Lung (tissue), 12 donors: ENCODE results near the gene RCC2. TPM values are rescaled to one million over a fixed set of nuclear protein-coding genes. Genes with fewer than 3 reads are reported as not detected.
A peak's percentile ranks its signal among the peaks of the same experiment; 100 is the strongest.
"Not testable (repeated sequence)": the region's sequence is repeated elsewhere in the genome, so short reads cannot be mapped to it uniquely, and the experiment has no call there.

Experiments used
- ATAC-seq: fragments of 200-7000 bp; cut with Tn5 transposase; one replicate; pipeline ENCODE4 v1.9.1; 2020; ENCODE audit warnings: moderate number of reproducible peaks; ENCODE audit not compliant: insufficient read depth, low FRiP score
- DNase-seq, 3 donors: peaks; one replicate each; pipeline ENCODE4 v3.0.0-alpha.2; 2013 to 2017
- H3K27ac ChIP-seq, 2 donors: one replicate each; pipeline ENCODE4 v1.5.1; 2013; ENCODE audit warnings: mild to moderate bottlenecking in 2 of 2, moderate library complexity in 2 of 2, control low read depth in 1 of 2, inconsistent platforms in 1 of 2, low read depth in 1 of 2, low read length in 1 of 2
- H3K27me3 ChIP-seq, 3 donors: one replicate each; pipeline ENCODE4 v1.5.1; 2013; ENCODE audit warnings: low read length in 2 of 3; ENCODE audit not compliant: control insufficient read depth in 3 of 3, insufficient read depth in 3 of 3
- H3K36me3 ChIP-seq, 4 donors: one replicate each; pipeline ENCODE4 v1.5.1; 2013; ENCODE audit warnings: low read length in 4 of 4, mild to moderate bottlenecking in 1 of 4, moderate library complexity in 1 of 4; ENCODE audit not compliant: control insufficient read depth in 4 of 4, insufficient read depth in 4 of 4
- H3K4me1 ChIP-seq, 5 donors: one replicate each; pipeline ENCODE4 v1.5.1; 2013; ENCODE audit warnings: low read length in 5 of 5, mild to moderate bottlenecking in 2 of 5, moderate library complexity in 1 of 5; ENCODE audit not compliant: control insufficient read depth in 5 of 5, insufficient read depth in 5 of 5
- H3K4me3 ChIP-seq: one replicate; pipeline ENCODE4 v1.5.1; 2013; ENCODE audit warnings: mild to moderate bottlenecking, control low read depth, moderate library complexity
- H3K9ac ChIP-seq, 2 donors: one replicate each; pipeline ENCODE4 v1.5.1; 2013; ENCODE audit warnings: low read length in 2 of 2, control low read depth in 1 of 2; ENCODE audit not compliant: insufficient read depth in 1 of 2
- H3K9me3 ChIP-seq, 4 donors: one replicate each; pipeline ENCODE4 v1.5.1; 2013; ENCODE audit warnings: low read length in 3 of 4, mild to moderate bottlenecking in 1 of 4, moderate library complexity in 1 of 4; ENCODE audit not compliant: control insufficient read depth in 4 of 4, insufficient read depth in 3 of 4
- WGBS, 2 donors: extraction: QIAGEN DNeasy Blood & Tissue Kit; methylation state at CpG; one replicate each; pipeline ENCODE4 v1.1.7; 2013; 5-methylcytosine and 5-hydroxymethylcytosine counted together
- polyA plus RNA-seq, 2 donors: library from polyadenylated mRNA; stranded (reverse); fragments of 200-250 nt; gene quantifications; one replicate each; pipeline ENCODE4 v1.2.1, GENCODE V29; 2013
- total RNA-seq, 2 donors: library from RNA; depleted of rRNA in 1 of 2; stranded (reverse); fragments of >200 nt in 1 of 2; gene quantifications; one replicate each; pipeline ENCODE4 v1.2.1, GENCODE V29; 2014 to 2021
- TF ChIP-seq, protein P1 (sequence below): IDR thresholded peaks from 2 replicates; pipeline ENCODE4 v1.5.1; 2012; ENCODE audit warnings: mild to moderate bottlenecking; ENCODE audit errors: control extremely low read depth, extremely low read depth
- donor health status: control.
- donor health status: control.
- donor health status: Bipolar disorder and iron deficiency.
- donor health status: healthy.
- donor health status: DM: yes; HTN: yes; CAD: no.

The RCC2 gene
- total and polyA plus RNA-seq, 4 donors = 31.9 to 51.2 (median 38.5) TPM

GRCh38 chr1:17409391-17409811 lies 30.1 kb downstream of the RCC2 start:
- peaks cover 28 to 50% (median 30%) of the 10 kb centered on the region in 4 donors for H3K36me3 ChIP-seq
- WGBS, 2 donors = 89 to 96% methylated on average over 10 of the region's 10 CpGs
- H3K9me3 ChIP-seq = no peaks in the 10 kb centered on the region
- no peaks in the 10 kb centered on the region for H3K27me3 ChIP-seq
- DNase-seq (no peak), ATAC-seq (no peak)
- H3K4me1 ChIP-seq = peaks cover 0 to 13% (median 0%) of the 10 kb centered on the region in 5 donors
- H3K9ac ChIP-seq = no peak overlapping the region
- TF ChIP-seq, protein P1, sequence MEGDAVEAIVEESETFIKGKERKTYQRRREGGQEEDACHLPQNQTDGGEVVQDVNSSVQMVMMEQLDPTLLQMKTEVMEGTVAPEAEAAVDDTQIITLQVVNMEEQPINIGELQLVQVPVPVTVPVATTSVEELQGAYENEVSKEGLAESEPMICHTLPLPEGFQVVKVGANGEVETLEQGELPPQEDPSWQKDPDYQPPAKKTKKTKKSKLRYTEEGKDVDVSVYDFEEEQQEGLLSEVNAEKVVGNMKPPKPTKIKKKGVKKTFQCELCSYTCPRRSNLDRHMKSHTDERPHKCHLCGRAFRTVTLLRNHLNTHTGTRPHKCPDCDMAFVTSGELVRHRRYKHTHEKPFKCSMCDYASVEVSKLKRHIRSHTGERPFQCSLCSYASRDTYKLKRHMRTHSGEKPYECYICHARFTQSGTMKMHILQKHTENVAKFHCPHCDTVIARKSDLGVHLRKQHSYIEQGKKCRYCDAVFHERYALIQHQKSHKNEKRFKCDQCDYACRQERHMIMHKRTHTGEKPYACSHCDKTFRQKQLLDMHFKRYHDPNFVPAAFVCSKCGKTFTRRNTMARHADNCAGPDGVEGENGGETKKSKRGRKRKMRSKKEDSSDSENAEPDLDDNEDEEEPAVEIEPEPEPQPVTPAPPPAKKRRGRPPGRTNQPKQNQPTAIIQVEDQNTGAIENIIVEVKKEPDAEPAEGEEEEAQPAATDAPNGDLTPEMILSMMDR = no peak
- H3K27ac ChIP-seq = no peak overlapping the region
- H3K4me3 ChIP-seq = no peak overlapping the region

- H3K9me3 ChIP-seq, H3K27me3 ChIP-seq, H3K4me1 ChIP-seq, H3K9ac ChIP-seq, H3K27ac ChIP-seq, H3K4me3 ChIP-seq, ATAC-seq, DNase-seq: not testable (repeated sequence)
- H3K36me3 ChIP-seq = peaks cover 15 to 40% (median 19%) of the 10 kb centered on the region in 4 donors
- WGBS, 2 donors = 94 to 95% methylated on average over 30 of the region's 30 CpGs
Observed at GRCh38 chr1:17407786-17408514, 31.5 kb downstream of the RCC2 start.

GRCh38 chr1:17406760-17407475 lies 32.6 kb downstream of the RCC2 start:
- peaks cover 9 to 30% (median 11%) of the 10 kb centered on the region in 4 donors for H3K36me3 ChIP-seq
- not testable (repeated sequence) for DNase-seq, H3K4me3 ChIP-seq, H3K9ac ChIP-seq, H3K27me3 ChIP-seq, H3K4me1 ChIP-seq, ATAC-seq, H3K9me3 ChIP-seq, H3K27ac ChIP-seq
- 75 to 78% methylated on average over 16 of the region's 16 CpGs for WGBS, 2 donors

DNA sequence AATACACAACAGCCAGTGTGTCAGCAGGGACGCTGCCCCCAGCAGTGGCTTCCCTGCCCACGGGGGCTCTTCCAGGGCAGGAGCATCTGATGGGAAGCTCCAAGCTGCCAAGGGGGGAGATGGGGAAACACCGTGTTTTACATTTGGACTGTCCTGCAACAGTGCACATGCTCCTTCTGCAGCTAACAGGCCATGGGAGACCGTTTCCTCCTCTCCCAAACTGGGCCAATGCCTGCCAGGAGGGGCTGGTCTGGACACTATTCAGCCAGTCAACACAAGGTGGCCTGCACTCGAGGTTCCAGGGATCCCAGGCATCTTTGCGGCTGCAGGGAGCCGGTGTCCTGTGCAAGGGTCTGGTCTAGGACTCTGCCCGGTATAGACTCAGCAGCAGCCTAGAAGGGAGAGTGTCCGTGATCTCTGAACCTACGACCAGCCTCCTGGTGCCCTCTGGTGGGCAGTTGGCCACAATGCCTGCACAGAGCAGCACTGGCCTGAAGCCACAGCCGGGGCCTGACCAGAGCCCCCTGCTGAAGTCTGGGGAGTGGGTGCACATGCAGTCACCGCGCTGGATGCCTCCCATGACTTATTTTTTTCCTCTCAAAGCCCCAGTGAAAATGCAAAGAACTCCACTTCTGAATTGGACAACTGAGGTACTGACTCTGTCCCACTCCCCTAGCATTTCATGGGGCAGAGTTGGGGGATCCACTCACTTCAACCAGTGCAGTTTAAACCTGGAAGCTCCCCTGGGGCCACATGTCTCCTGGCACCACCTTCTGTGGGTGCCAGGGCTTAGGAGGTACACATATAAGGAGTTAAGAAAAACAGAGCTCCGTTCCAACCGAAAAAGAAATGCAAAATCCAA lies 33.3 kb downstream of the RCC2 start:
- Histone ChIP-seq H3K9ac (no peak overlapping the region), H3K36me3 (peaks cover 3 to 27% (median 9%) of the 10 kb centered on the region in 4 donors), H3K27ac (no peak overlapping the region), H3K27me3 (no peaks in the 10 kb centered on the region), H3K4me3 (no peak overlapping the region), H3K9me3 (no peaks in the 10 kb centered on the region), H3K4me1 (peaks cover 0 to 4% (median 0%) of the 10 kb centered on the region in 5 donors)
- ATAC-seq (peak; percentile 53), DNase-seq (peak; percentile 59 to 68 (median 65))
- WGBS, 2 donors = 49 to 53% methylated on average over 15 of the region's 15 CpGs
- TF ChIP-seq, protein P1 = peak; percentile 34
